ENCODE data around the gene RNF167. TPM values are rescaled to one million over a fixed set of nuclear protein-coding genes. Genes with fewer than 3 reads are reported as not detected.

Gene RNF167
- total and polyA plus RNA-seq, 2 of the 13 experiments (the other 11 are each of a cell fraction or from before 2014, with no cell fraction given) = 44.1 to 45.4 TPM

- TF ChIP-seq ZNF883 (CRISPR knock-in tag; IDR thresholded peaks at IDR 0.05; ENCODE audit: not compliant biosample characterization) (peak; percentile 11), ZFX (CRISPR knock-in tag; IDR thresholded peaks at IDR 0.05; ENCODE audit: low read depth) (peak; percentile 97), RNF2 (conservative IDR thresholded peaks at IDR 0.05; ENCODE audit: low read depth) (0 out of 2 replicates have a peak, but pooled peaks have one; percentile 11), MIER3 (CRISPR knock-in tag; IDR thresholded peaks at IDR 0.05; ENCODE audit: borderline replicate concordance) (peak; percentile 57; the same call in 1 of the 2 replicates), ZNF260 (CRISPR knock-in tag; IDR thresholded peaks at IDR 0.05; ENCODE audit: borderline replicate concordance, low read depth) (no peak), SMYD3 (CRISPR knock-in tag; IDR thresholded peaks at IDR 0.05) (peak; percentile 60; the same call in 1 of the 2 replicates), IRF2 (CRISPR knock-in tag; IDR thresholded peaks at IDR 0.05) (peak; percentile 67; the same call in 1 of the 2 replicates), USF2 (IDR thresholded peaks at IDR 0.05; ENCODE audit: low read depth, low read length) (no peak), USF2 (CRISPR knock-in tag; IDR thresholded peaks at IDR 0.05; ENCODE audit: borderline replicate concordance) (peak; percentile 63; the same call in 1 of the 2 replicates), GABPA (IDR thresholded peaks at IDR 0.05; ENCODE audit: low read depth, low read length) (peak; percentile 57), GABPA (CRISPR knock-in tag; IDR thresholded peaks at IDR 0.05; ENCODE audit: low read depth) (peak; percentile 66; the same call in 1 of the 2 replicates), NAIF1 (CRISPR knock-in tag; IDR thresholded peaks at IDR 0.05; ENCODE audit: borderline replicate concordance) (no peak), PRDM4 (CRISPR knock-in tag; IDR thresholded peaks at IDR 0.05; ENCODE audit: borderline replicate concordance) (no peak), ZFP91 (CRISPR knock-in tag; IDR thresholded peaks at IDR 0.05; ENCODE audit: borderline replicate concordance) (peak; percentile 58), ZSCAN21 (CRISPR knock-in tag; IDR thresholded peaks at IDR 0.05; ENCODE audit: borderline replicate concordance) (peak; percentile 95), NFE2 (CRISPR knock-in tag; IDR thresholded peaks at IDR 0.05) (no peak), SALL2 (CRISPR knock-in tag; IDR thresholded peaks at IDR 0.05) (no peak), TBX3 (IDR thresholded peaks at IDR 0.05; ENCODE audit: borderline replicate concordance) (no peak), KMT2A (CRISPR knock-in tag; IDR thresholded peaks at IDR 0.05) (peak; percentile 71; the same call in 1 of the 2 replicates), UBTF (CRISPR knock-in tag; IDR thresholded peaks at IDR 0.05) (peak; percentile 80)
Measured at GRCh38 chr17:4967539-4968485, 27.7 kb downstream of the RNF167 start, which contains the start of gene SPAG7 (continued).

All from HepG2 (cell line).